BLaER1 (cell line): Measurements from ENCODE around the gene PLGRKT.
"Not testable (repeated sequence)": the region's sequence is repeated elsewhere in the genome, so short reads cannot be mapped to it uniquely, and the experiment has no call there.

Source experiments
- H3K27ac ChIP-seq: shearing (Covaris generic); formaldehyde crosslinking; 2 replicates; pipeline ENCODE4 v1.8.1; 2022
- H3K27me3 ChIP-seq: shearing (Covaris generic); formaldehyde crosslinking; 2 replicates; pipeline ENCODE4 v1.8.1; 2022
- H3K36me3 ChIP-seq: shearing (Covaris generic); formaldehyde crosslinking; 2 replicates; pipeline ENCODE4 v1.8.1; 2022
- H3K4me1 ChIP-seq: shearing (Covaris generic); formaldehyde crosslinking; 2 replicates; pipeline ENCODE4 v1.8.1; 2022
- H3K4me2 ChIP-seq: shearing (Covaris generic); formaldehyde crosslinking; 2 replicates; pipeline ENCODE4 v1.8.1; 2022
- H3K4me3 ChIP-seq: shearing (Covaris generic); formaldehyde crosslinking; 2 replicates; pipeline ENCODE4 v1.8.1; 2022
- H3K9ac ChIP-seq: shearing (Covaris generic); formaldehyde crosslinking; 2 replicates; pipeline ENCODE4 v1.8.1; 2022
- H3K9me3 ChIP-seq: shearing (Covaris generic); formaldehyde crosslinking; 2 replicates; pipeline ENCODE4 v1.8.1; 2022
- H4K20me1 ChIP-seq: shearing (Covaris generic); formaldehyde crosslinking; 2 replicates; pipeline ENCODE4 v1.8.1; 2022
- Cebpa-rat ChIP-seq: shearing (Covaris generic); IDR thresholded peaks from 2 replicates; pipeline ENCODE4 v1.8.1; 2022

Gene PLGRKT

GRCh38 chr9:5355226-5355625 is 82.5 kb downstream of the PLGRKT start:
- H4K20me1 ChIP-seq: no peaks in the 10 kb centered on the region
- H3K9ac ChIP-seq: no peak overlapping the region
- no peak overlapping the region for H3K4me3 ChIP-seq
- no peak overlapping the region for H3K27ac ChIP-seq
- H3K4me2 ChIP-seq: no peak overlapping the region
- no peaks in the 10 kb centered on the region for H3K36me3 ChIP-seq
- no peak for TF ChIP-seq Cebpa-rat
- H3K27me3 ChIP-seq: no peaks in the 10 kb centered on the region
- H3K4me1 ChIP-seq: no peaks in the 10 kb centered on the region
- H3K9me3 ChIP-seq: peaks cover 8% of the 10 kb centered on the region

GRCh38 chr9:5354184-5354583 is 83.5 kb downstream of the PLGRKT start:
- Histone ChIP-seq H3K9ac (no peak overlapping the region), H3K27ac (no peak overlapping the region), H4K20me1 (no peaks in the 10 kb centered on the region), H3K27me3 (no peaks in the 10 kb centered on the region), H3K4me2 (no peak overlapping the region), H3K9me3 (peaks cover 16% of the 10 kb centered on the region), H3K4me3 (no peak overlapping the region), H3K36me3 (no peaks in the 10 kb centered on the region), H3K4me1 (no peaks in the 10 kb centered on the region)
- TF ChIP-seq Cebpa-rat: no peak

GRCh38 chr9:5352637-5353248 is 85.0 kb downstream of the PLGRKT start:
- no peak for TF ChIP-seq Cebpa-rat
- Histone ChIP-seq H3K9me3 (peaks cover 25% of the 10 kb centered on the region), H3K9ac (no peak overlapping the region), H3K27me3 (no peaks in the 10 kb centered on the region), H3K4me3 (no peak overlapping the region), H3K4me1 (no peaks in the 10 kb centered on the region), H3K4me2 (no peak overlapping the region), H4K20me1 (no peaks in the 10 kb centered on the region), H3K27ac (no peak overlapping the region), H3K36me3 (no peaks in the 10 kb centered on the region)

GRCh38 chr9:5338992-5339981 is 98.4 kb downstream of the PLGRKT start, which contains the start of gene RLN1:
Gene RLN1 (minus strand): TSS chr9:5339876. CDS start chr9:5339746, 130 bp downstream.
- H3K9me3 ChIP-seq, H3K27ac ChIP-seq, H3K4me3 ChIP-seq, H3K9ac ChIP-seq, H3K4me2 ChIP-seq, H3K27me3 ChIP-seq, H3K36me3 ChIP-seq, H4K20me1 ChIP-seq: not testable (repeated sequence)
- peaks cover 14% of the 10 kb centered on the region for H3K4me1 ChIP-seq

DNA sequence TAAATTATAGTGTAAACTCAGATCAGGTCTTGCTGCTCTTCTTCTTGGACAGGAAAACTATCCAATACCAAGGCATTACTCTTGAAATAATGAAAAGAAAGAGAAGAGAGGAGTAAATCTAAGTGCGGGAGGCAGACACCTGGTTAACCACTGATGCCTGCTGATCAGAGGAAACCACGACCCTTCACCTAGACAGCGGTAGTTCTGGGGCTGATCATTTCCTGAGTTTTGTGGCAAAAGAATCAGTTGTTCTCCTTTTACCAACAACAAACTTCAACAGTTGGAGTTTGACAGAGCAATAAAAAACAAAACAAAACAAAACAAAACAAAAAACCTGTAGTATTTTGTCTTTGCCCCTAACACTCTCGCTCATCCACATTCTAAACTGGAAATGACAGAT is 101.0 kb downstream of the PLGRKT start:
- Histone ChIP-seq H3K9me3 (peaks cover 6% of the 10 kb centered on the region), H3K36me3 (no peaks in the 10 kb centered on the region), H4K20me1 (no peaks in the 10 kb centered on the region), H3K27ac (no peak overlapping the region), H3K9ac (no peak overlapping the region), H3K4me1 (peaks cover 14% of the 10 kb centered on the region), H3K27me3 (peaks cover 8% of the 10 kb centered on the region), H3K4me3 (no peak overlapping the region), H3K4me2 (peak overlapping the region; percentile 71)
- TF ChIP-seq Cebpa-rat: no peak

- H4K20me1 ChIP-seq, H3K27ac ChIP-seq, H3K4me1 ChIP-seq, H3K4me2 ChIP-seq, H3K27me3 ChIP-seq, H3K36me3 ChIP-seq, H3K4me3 ChIP-seq, H3K9me3 ChIP-seq, H3K9ac ChIP-seq: not testable (repeated sequence)
Observed at GRCh38 chr9:5331276-5331675, 106.4 kb downstream of the PLGRKT start.

- no peak overlapping the region for H3K27ac ChIP-seq
- H3K4me3 ChIP-seq: no peak overlapping the region
- peaks cover 10% of the 10 kb centered on the region for H3K4me1 ChIP-seq
- H3K9me3 ChIP-seq: peaks cover 4% of the 10 kb centered on the region; the same call in 1 of the 2 replicates
- no peaks in the 10 kb centered on the region for H4K20me1 ChIP-seq
- H3K27me3 ChIP-seq: no peaks in the 10 kb centered on the region
- no peak overlapping the region for H3K9ac ChIP-seq
- no peaks in the 10 kb centered on the region for H3K36me3 ChIP-seq
- TF ChIP-seq Cebpa-rat: no peak
- H3K4me2 ChIP-seq: no peak overlapping the region
Observed at GRCh38 chr9:5326893-5327548, 110.7 kb downstream of the PLGRKT start.

DNA sequence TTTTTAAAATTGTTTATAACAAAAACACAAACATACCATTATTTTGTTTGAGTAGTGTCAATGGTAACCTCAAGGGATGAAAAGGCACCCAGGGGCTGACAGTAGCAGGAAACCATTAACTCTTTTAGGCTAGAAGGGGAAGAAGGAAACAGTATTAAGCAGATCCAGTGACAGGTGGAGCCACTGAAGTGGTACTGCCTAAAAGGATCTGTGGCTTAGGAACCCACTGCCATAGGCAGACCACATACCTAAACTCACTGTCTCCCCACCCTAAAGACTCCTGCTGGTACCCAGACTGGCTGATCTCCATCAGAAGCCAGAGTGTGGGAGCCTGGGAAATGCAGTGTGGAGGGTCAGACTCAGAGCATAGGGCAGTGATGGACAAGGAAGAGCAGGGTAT is 111.5 kb downstream of the PLGRKT start:
- Histone ChIP-seq H3K27me3 (no peaks in the 10 kb centered on the region), H3K9ac (no peak overlapping the region), H3K27ac (no peak overlapping the region), H4K20me1 (no peaks in the 10 kb centered on the region), H3K4me1 (peaks cover 10% of the 10 kb centered on the region), H3K4me3 (no peak overlapping the region), H3K9me3 (peaks cover 4% of the 10 kb centered on the region; the same call in 1 of the 2 replicates), H3K36me3 (no peaks in the 10 kb centered on the region), H3K4me2 (peak overlapping the region; percentile 40)
- TF ChIP-seq Cebpa-rat: no peak

DNA sequence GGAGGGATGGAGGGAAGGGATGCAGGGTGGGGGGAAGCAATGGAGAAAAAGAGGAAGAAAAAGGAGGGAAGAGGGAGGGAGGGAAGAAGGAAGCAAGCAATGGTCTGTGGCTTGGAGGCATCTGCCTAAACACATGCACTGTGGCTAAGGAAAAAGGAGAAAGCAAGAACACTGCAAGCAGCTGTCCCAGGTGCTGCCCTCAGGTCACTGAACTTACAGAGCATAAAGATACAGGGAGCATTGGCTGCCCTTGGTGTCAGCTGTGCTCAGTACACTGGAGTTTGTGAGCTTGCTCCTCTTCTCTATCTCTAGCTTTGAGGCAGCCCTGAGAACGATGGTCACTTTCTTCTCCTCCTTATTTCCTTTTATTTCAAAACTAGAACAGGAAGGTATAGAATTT is 116.1 kb downstream of the PLGRKT start:
- not testable (repeated sequence) for H3K4me1 ChIP-seq, H3K4me2 ChIP-seq, H3K36me3 ChIP-seq, H3K9me3 ChIP-seq, H3K27me3 ChIP-seq, H3K9ac ChIP-seq, H3K27ac ChIP-seq, H4K20me1 ChIP-seq, H3K4me3 ChIP-seq

- H3K9ac ChIP-seq: no peak overlapping the region
- peaks cover 7% of the 10 kb centered on the region for H3K9me3 ChIP-seq
- no peaks in the 10 kb centered on the region for H4K20me1 ChIP-seq
- peaks cover 4% of the 10 kb centered on the region for H3K4me1 ChIP-seq
- no peak for TF ChIP-seq Cebpa-rat
- H3K4me3 ChIP-seq: no peak overlapping the region
- H3K27ac ChIP-seq: no peak overlapping the region
- H3K27me3 ChIP-seq: no peaks in the 10 kb centered on the region
- no peaks in the 10 kb centered on the region for H3K36me3 ChIP-seq
- H3K4me2 ChIP-seq: no peak overlapping the region
Observed at GRCh38 chr9:5321058-5321457, 116.7 kb downstream of the PLGRKT start.

GRCh38 chr9:5316406-5316805 is 121.3 kb downstream of the PLGRKT start:
- not testable (repeated sequence) for H3K4me1 ChIP-seq, H3K9ac ChIP-seq, H3K27ac ChIP-seq, H3K27me3 ChIP-seq, H3K4me2 ChIP-seq, H3K36me3 ChIP-seq, H3K4me3 ChIP-seq, H4K20me1 ChIP-seq
- peaks cover 28% of the 10 kb centered on the region for H3K9me3 ChIP-seq
